Astrocyte (in vitro differentiated cells and primary cell): ENCODE results near the gene IL25. TPM values are rescaled to one million over a fixed set of nuclear protein-coding genes. Genes with fewer than 3 reads are reported as not detected.

Experiments
- DNase-seq: peaks from one replicate; pipeline ENCODE4 v3.0.0-alpha.2; 2010; ENCODE audit warnings: low read depth
- FAIRE-seq: peaks from 2 replicates; lab custom pipeline; 2011; peaks lifted over from hg19 to GRCh38; lab: Jason Lieb, UNC
- H2AFZ ChIP-seq: 2 replicates; pipeline ENCODE4 v1.6.0; 2012; ENCODE audit warnings: low read depth, low read length, inconsistent platforms
- H3K27ac ChIP-seq: 2 replicates; pipeline ENCODE4 v1.5.1; 2011; ENCODE audit warnings: low read depth, low read length, inconsistent platforms
- H3K27me3 ChIP-seq: 2 replicates; pipeline ENCODE4 v1.6.0; 2011; ENCODE audit warnings: low read length, inconsistent platforms; ENCODE audit not compliant: insufficient read depth
- H3K36me3 ChIP-seq: 2 replicates; pipeline ENCODE4 v1.5.1; 2011; ENCODE audit warnings: low read length, inconsistent platforms; ENCODE audit not compliant: insufficient read depth
- H3K4me1 ChIP-seq: 2 replicates; pipeline ENCODE4 v1.5.1; 2011; ENCODE audit warnings: low read length, inconsistent platforms; ENCODE audit not compliant: insufficient read depth
- H3K4me2 ChIP-seq: 2 replicates; pipeline ENCODE4 v1.6.0; 2012; ENCODE audit warnings: low read length, inconsistent platforms
- H3K4me3 ChIP-seq: 2 replicates; pipeline ENCODE4 v1.5.1; 2011; ENCODE audit warnings: low read depth, mild to moderate bottlenecking, low read length, inconsistent platforms; ENCODE audit not compliant: insufficient read depth
- H3K79me2 ChIP-seq: 2 replicates; pipeline ENCODE4 v1.6.0; 2012; ENCODE audit warnings: mild to moderate bottlenecking, low read length, inconsistent platforms; ENCODE audit not compliant: insufficient read depth
- H3K9ac ChIP-seq: 2 replicates; pipeline ENCODE4 v1.6.0; 2012; ENCODE audit warnings: mild to moderate bottlenecking, low read length, inconsistent platforms
- H3K9me3 ChIP-seq: 2 replicates; pipeline ENCODE4 v1.5.1; 2012; ENCODE audit warnings: low read depth, mild to moderate bottlenecking, low read length, inconsistent platforms; ENCODE audit not compliant: insufficient read depth
- H4K20me1 ChIP-seq: 2 replicates; pipeline ENCODE4 v1.6.0; 2012; ENCODE audit warnings: low read length, inconsistent platforms; ENCODE audit not compliant: insufficient read depth
- H3K27ac Mint-ChIP-seq: one replicate; pipeline ENCODE4 v1.8.0; 2021; ENCODE audit warnings: mild to moderate bottlenecking, mixed read lengths; ENCODE audit not compliant: unreplicated experiment
- H3K27me3 Mint-ChIP-seq: one replicate; pipeline ENCODE4 v1.8.0; 2021; ENCODE audit warnings: low read depth, mixed read lengths; ENCODE audit not compliant: unreplicated experiment
- H3K36me3 Mint-ChIP-seq: one replicate; pipeline ENCODE4 v1.8.0; 2021; ENCODE audit warnings: low read depth, mixed read lengths; ENCODE audit not compliant: unreplicated experiment
- H3K4me1 Mint-ChIP-seq: one replicate; pipeline ENCODE4 v1.8.0; 2021; ENCODE audit warnings: low read depth, mixed read lengths; ENCODE audit not compliant: unreplicated experiment
- H3K4me3 Mint-ChIP-seq: one replicate; pipeline ENCODE4 v1.8.0; 2021; ENCODE audit warnings: mild to moderate bottlenecking, moderate library complexity, mixed read lengths; ENCODE audit not compliant: unreplicated experiment
- H3K9me3 Mint-ChIP-seq: one replicate; pipeline ENCODE4 v1.8.0; 2021; ENCODE audit warnings: mild to moderate bottlenecking, mixed read lengths; ENCODE audit not compliant: unreplicated experiment
- CTCF ChIP-seq: IDR thresholded peaks from 2 replicates; pipeline ENCODE4 v1.5.1; 2011; ENCODE audit warnings: low read depth, mild to moderate bottlenecking, inconsistent platforms, low read length, moderate library complexity; ENCODE audit not compliant: insufficient read depth
- EZH2 ChIP-seq: IDR thresholded peaks from 2 replicates; pipeline ENCODE4 v1.6.1; 2012; ENCODE audit warnings: mild to moderate bottlenecking, low read length, inconsistent platforms; ENCODE audit not compliant: insufficient read depth
- total RNA-seq: library from RNA; stranded (reverse); gene quantifications from 2 replicates; pipeline ENCODE4 v1.2.1, GENCODE V29; 2021

IL25 gene
- total RNA-seq, 1 donor from 2014 or later, result not detected

- H3K4me1 Mint-ChIP-seq, result peaks cover 3% of the 10 kb centered on the region
- H3K9me3 Mint-ChIP-seq, result peaks cover 4% of the 10 kb centered on the region
- Histone ChIP-seq H3K9me3 (no peaks in the 10 kb centered on the region), H3K79me2 (no peaks in the 10 kb centered on the region), H3K4me2 (no peak overlapping the region), H3K27ac (no peak overlapping the region), H2AFZ (no peak overlapping the region), H4K20me1 (no peaks in the 10 kb centered on the region), H3K9ac (no peak overlapping the region), H3K36me3 (no peaks in the 10 kb centered on the region), H3K4me1 (no peaks in the 10 kb centered on the region), H3K4me3 (no peak overlapping the region), H3K27me3 (peaks cover 6% of the 10 kb centered on the region)
- no peak for FAIRE-seq
- H3K36me3 Mint-ChIP-seq, result peaks cover under 1% of the 10 kb centered on the region
- no peak overlapping the region for H3K27ac Mint-ChIP-seq
- peaks cover 58% of the 10 kb centered on the region for H3K27me3 Mint-ChIP-seq
- H3K4me3 Mint-ChIP-seq, result no peak overlapping the region
- no peak for DNase-seq
- no peak for TF ChIP-seq EZH2
Measured at GRCh38 chr14:23386999-23387398, 14.4 kb downstream of the IL25 start.

DNA sequence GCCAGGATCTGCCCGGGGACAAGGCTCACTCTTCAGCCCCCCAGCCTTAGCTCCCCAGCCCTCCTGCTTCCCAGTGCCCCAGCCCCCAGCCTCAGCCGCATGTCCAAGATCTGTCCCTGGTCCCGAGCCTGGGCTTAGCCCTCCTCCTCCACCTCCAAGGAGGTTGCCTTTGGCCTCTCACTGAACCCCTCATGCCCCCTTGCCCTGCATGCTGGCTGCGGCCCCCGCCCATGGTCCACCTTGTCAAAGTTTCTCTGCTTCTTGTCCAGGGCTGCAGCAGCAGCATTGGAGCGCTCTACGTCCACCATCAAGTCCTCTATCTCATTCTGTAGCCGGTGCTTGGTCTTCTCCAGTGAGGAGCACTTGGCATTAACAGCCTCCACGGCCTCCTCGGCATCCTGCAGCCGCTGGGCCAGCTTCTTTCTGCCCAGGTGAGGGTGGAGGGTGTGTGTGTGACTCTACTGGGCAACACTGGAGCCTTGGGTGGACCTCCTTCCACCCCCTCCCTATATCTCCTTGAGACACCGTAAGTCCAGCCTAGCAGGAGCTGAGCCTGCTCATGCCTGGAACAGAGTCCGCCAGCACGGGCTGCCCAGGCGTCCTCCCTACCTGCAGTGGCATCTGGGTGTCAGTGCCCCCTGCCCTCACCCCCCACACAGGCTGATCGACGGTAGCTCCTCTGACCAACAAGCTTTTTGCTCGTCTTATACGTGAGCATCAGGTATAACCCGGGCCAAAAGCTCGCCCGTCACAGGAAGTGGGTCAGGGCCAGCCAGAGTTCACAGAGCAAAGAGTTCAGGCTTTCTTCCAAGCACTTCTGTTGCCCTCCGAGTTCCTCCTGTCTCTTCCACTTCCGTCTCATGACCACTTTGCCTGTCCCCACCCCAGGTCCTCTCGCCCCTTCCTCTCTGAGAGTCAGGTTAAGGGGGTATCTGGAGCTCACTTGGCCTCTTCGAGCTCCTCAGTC, 15.6 kb downstream of the IL25 start:
- no peak overlapping the region for H3K9ac ChIP-seq
- H3K9me3 ChIP-seq, result no peaks in the 10 kb centered on the region
- Mint-ChIP-seq H3K9me3 (peaks cover 4% of the 10 kb centered on the region), H3K4me3 (no peak overlapping the region), H3K27ac (no peak overlapping the region), H3K4me1 (peaks cover 3% of the 10 kb centered on the region), H3K27me3 (peaks cover 60% of the 10 kb centered on the region), H3K36me3 (no peaks in the 10 kb centered on the region)
- no peak for TF ChIP-seq CTCF
- TF ChIP-seq EZH2, result no peak
- no peaks in the 10 kb centered on the region for H3K79me2 ChIP-seq
- no peaks in the 10 kb centered on the region for H3K4me1 ChIP-seq
- DNase-seq (no peak), FAIRE-seq (no peak)
- no peaks in the 10 kb centered on the region for H3K36me3 ChIP-seq
- peaks cover 6% of the 10 kb centered on the region for H3K27me3 ChIP-seq
- no peak overlapping the region for H3K4me2 ChIP-seq
- no peak overlapping the region for H2AFZ ChIP-seq
- H3K4me3 ChIP-seq, result no peak overlapping the region
- no peaks in the 10 kb centered on the region for H4K20me1 ChIP-seq
- no peak overlapping the region for H3K27ac ChIP-seq

DNA sequence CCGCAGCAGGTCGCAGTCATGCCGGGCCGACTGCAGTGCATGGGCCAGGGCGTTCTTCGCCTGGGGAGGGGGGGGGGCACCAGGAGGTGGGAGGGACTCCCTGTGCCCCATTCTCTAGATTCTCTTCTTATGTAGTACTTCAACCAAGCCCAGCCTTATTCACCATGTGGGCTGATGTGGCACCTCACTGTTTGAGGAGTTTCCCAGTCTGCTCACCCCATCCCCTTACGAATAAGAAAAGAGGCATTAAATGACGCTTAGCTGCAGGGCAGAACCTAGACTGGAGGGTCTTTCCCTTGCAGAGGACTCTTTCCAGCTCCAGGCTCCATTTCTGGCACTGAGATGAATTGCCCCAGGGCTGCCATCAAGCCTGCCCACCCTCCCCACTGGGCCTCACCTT, 16.4 kb downstream of the IL25 start:
- Mint-ChIP-seq H3K27me3 (peaks cover 61% of the 10 kb centered on the region), H3K9me3 (peaks cover 4% of the 10 kb centered on the region), H3K4me3 (no peak overlapping the region), H3K36me3 (no peaks in the 10 kb centered on the region), H3K4me1 (peaks cover 3% of the 10 kb centered on the region), H3K27ac (no peak overlapping the region)
- Histone ChIP-seq H3K9ac (no peak overlapping the region), H3K79me2 (no peaks in the 10 kb centered on the region), H3K9me3 (no peaks in the 10 kb centered on the region), H3K27me3 (peaks cover 3% of the 10 kb centered on the region), H3K4me1 (no peaks in the 10 kb centered on the region), H2AFZ (no peak overlapping the region), H4K20me1 (no peaks in the 10 kb centered on the region), H3K4me2 (no peak overlapping the region), H3K36me3 (no peaks in the 10 kb centered on the region), H3K27ac (no peak overlapping the region), H3K4me3 (no peak overlapping the region)
- DNase-seq (no peak), FAIRE-seq (no peak)
- no peak for TF ChIP-seq EZH2
- TF ChIP-seq CTCF, result no peak
